Measurements from ENCODE around the gene SYNE1.
"Not testable (repeated sequence)": the region's sequence is repeated elsewhere in the genome, so short reads cannot be mapped to it uniquely, and the experiment has no call there.

The SYNE1 gene

GRCh38 chr6:152161501-152161900, 475.7 kb downstream of the SYNE1 start:
- no peak for DNase-seq

- no peak for DNase-seq
Observed at GRCh38 chr6:152160346-152160745, 476.8 kb downstream of the SYNE1 start.

- no peak for DNase-seq
Observed at GRCh38 chr6:152155792-152156191, 481.4 kb downstream of the SYNE1 start.

- no peak for DNase-seq
Observed at GRCh38 chr6:152154559-152155356, 482.4 kb downstream of the SYNE1 start.

GRCh38 chr6:152151920-152152319, 485.2 kb downstream of the SYNE1 start:
- DNase-seq = no peak

GRCh38 chr6:152150196-152150595, 487.0 kb downstream of the SYNE1 start:
- DNase-seq = no peak

- DNase-seq = no peak
Observed at GRCh38 chr6:152148412-152148811, 488.8 kb downstream of the SYNE1 start.

GRCh38 chr6:152147269-152147668, 489.9 kb downstream of the SYNE1 start:
- DNase-seq = no peak

GRCh38 chr6:152146385-152146784, 490.8 kb downstream of the SYNE1 start:
- DNase-seq = no peak

GRCh38 chr6:152143359-152143758, 493.8 kb downstream of the SYNE1 start:
- DNase-seq = no peak

GRCh38 chr6:152142105-152142504, 495.1 kb downstream of the SYNE1 start:
- no peak for DNase-seq

- DNase-seq = not testable (repeated sequence)
Observed at GRCh38 chr6:152138344-152138743, 498.8 kb downstream of the SYNE1 start.

GRCh38 chr6:152136449-152136825, 500.7 kb downstream of the SYNE1 start:
- no peak for DNase-seq

- no peak for DNase-seq
Observed at GRCh38 chr6:152135755-152136448, 501.3 kb downstream of the SYNE1 start.

- DNase-seq = no peak
Observed at GRCh38 chr6:152130441-152130840, 506.7 kb downstream of the SYNE1 start.

- no peak for DNase-seq
Observed at GRCh38 chr6:152129691-152130151, 507.4 kb downstream of the SYNE1 start.

GRCh38 chr6:152127432-152128165, 509.6 kb downstream of the SYNE1 start:
- DNase-seq = no peak

GRCh38 chr6:152124429-152125074, 512.6 kb downstream of the SYNE1 start:
- DNase-seq = no peak

GRCh38 chr6:152123076-152123475, 514.1 kb downstream of the SYNE1 start:
- no peak for DNase-seq

GRCh38 chr6:152122434-152122833, 514.7 kb downstream of the SYNE1 start:
- DNase-seq = no peak

GRCh38 chr6:152121910-152122309, 515.3 kb downstream of the SYNE1 start:
- DNase-seq = no peak

GRCh38 chr6:152119831-152120230, 517.3 kb downstream of the SYNE1 start:
- DNase-seq = no peak

- DNase-seq = no peak
Observed at GRCh38 chr6:152118678-152119077, 518.5 kb downstream of the SYNE1 start.
